KMS-11 (cell line): ENCODE measurements around the gene UGCG.
"Not testable (repeated sequence)": the region's sequence is repeated elsewhere in the genome, so short reads cannot be mapped to it uniquely, and the experiment has no call there.

Source experiments
- H2AFZ ChIP-seq: fragments of 200-600 bp; sonication (generic); 2 replicates; pipeline ENCODE4 v1.6.1; 2016; ENCODE audit warnings: antibody characterized with exemption, mixed run types, low read depth
- H3K27ac ChIP-seq: fragments of 200-600 bp; sonication (generic); 2 replicates; pipeline ENCODE4 v1.6.1; 2016; ENCODE audit warnings: mild to moderate bottlenecking, mixed run types
- H3K27me3 ChIP-seq: fragments of 200-600 bp; sonication (generic); 2 replicates; pipeline ENCODE4 v1.6.1; 2017; ENCODE audit warnings: mild to moderate bottlenecking, low read depth, mixed run types, moderate library complexity; ENCODE audit not compliant: insufficient read depth
- H3K36me3 ChIP-seq: fragments of 200-600 bp; sonication (generic); 2 replicates; pipeline ENCODE4 v1.6.1; 2017; ENCODE audit warnings: mild to moderate bottlenecking, mixed run types; ENCODE audit not compliant: insufficient read depth
- H3K4me1 ChIP-seq: fragments of 200-600 bp; sonication (generic); 2 replicates; pipeline ENCODE4 v1.6.1; 2016; ENCODE audit warnings: mild to moderate bottlenecking, low read depth, mixed run types; ENCODE audit not compliant: poor library complexity, severe bottlenecking
- H3K4me2 ChIP-seq: fragments of 200-600 bp; sonication (generic); 2 replicates; pipeline ENCODE4 v1.7.0; 2016; ENCODE audit warnings: mild to moderate bottlenecking, mixed run types
- H3K4me3 ChIP-seq: fragments of 200-600 bp; sonication (generic); IDR thresholded peaks from 2 replicates; pipeline ENCODE4 v1.6.1; 2017; ENCODE audit warnings: low read depth, low read length, mixed read lengths; ENCODE audit not compliant: insufficient read depth
- H3K79me2 ChIP-seq: fragments of 200-600 bp; sonication (generic); 2 replicates; pipeline ENCODE4 v1.6.1; 2016; ENCODE audit warnings: low read depth, mixed run types; ENCODE audit not compliant: insufficient read depth
- H3K9ac ChIP-seq: fragments of 200-600 bp; sonication (generic); 2 replicates; pipeline ENCODE4 v1.6.1; 2016; ENCODE audit warnings: mild to moderate bottlenecking, mixed run types
- H4K20me1 ChIP-seq: fragments of 200-600 bp; sonication (generic); 2 replicates; pipeline ENCODE4 v1.6.1; 2016; ENCODE audit warnings: mild to moderate bottlenecking, mixed run types; ENCODE audit not compliant: insufficient read depth
- TF ChIP-seq, protein P1 (sequence below): fragments of 200-600 bp; sonication (generic); conservative IDR thresholded peaks from 2 replicates; pipeline ENCODE4 v1.6.1; 2017; ENCODE audit warnings: low read depth, mild to moderate bottlenecking, antibody characterized with exemption, low read length, moderate library complexity, mixed read lengths

UGCG gene

DNA sequence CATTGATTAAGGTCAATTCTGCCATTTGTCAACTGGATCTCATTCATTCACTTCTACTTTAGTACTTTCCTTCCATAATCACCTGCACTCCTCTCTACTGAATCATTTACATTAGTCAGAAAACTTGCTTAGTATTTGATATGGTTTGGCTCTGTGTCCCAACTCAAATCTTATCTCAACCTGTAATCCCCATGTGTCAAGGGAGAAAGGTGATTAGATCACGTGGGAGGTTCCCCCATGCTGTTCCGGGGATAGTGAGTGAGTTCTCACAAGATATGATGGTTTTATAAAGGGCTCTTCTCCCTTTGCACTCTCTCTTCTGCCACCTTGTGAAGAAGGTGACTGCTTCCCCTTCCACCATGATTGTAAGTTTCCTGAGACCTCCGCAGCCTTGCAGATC lies 23.7 kb upstream of the UGCG start:
- H3K4me2 ChIP-seq: no peak overlapping the region
- H3K4me1 ChIP-seq: peaks cover 20% of the 10 kb centered on the region
- TF ChIP-seq, protein P1, sequence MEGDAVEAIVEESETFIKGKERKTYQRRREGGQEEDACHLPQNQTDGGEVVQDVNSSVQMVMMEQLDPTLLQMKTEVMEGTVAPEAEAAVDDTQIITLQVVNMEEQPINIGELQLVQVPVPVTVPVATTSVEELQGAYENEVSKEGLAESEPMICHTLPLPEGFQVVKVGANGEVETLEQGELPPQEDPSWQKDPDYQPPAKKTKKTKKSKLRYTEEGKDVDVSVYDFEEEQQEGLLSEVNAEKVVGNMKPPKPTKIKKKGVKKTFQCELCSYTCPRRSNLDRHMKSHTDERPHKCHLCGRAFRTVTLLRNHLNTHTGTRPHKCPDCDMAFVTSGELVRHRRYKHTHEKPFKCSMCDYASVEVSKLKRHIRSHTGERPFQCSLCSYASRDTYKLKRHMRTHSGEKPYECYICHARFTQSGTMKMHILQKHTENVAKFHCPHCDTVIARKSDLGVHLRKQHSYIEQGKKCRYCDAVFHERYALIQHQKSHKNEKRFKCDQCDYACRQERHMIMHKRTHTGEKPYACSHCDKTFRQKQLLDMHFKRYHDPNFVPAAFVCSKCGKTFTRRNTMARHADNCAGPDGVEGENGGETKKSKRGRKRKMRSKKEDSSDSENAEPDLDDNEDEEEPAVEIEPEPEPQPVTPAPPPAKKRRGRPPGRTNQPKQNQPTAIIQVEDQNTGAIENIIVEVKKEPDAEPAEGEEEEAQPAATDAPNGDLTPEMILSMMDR: no peak

DNA sequence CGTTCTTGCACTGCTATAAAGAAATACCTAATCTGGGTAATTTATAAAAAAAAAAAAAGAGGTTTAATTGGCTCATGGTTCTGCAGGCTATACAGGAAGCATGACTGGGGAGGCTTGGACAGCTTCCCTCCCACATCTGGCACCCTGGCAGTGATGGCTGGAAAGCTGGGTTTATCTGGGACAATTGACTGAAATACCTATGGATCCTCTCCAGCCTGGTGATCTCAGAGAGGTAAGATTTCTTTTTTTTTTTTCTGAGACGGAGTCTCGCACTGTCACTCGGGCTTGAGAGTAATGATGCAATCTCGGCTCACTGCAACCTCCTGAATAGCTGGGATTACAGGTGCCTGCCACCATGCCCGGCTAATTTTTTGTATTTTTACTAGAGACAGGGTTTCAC lies 22.7 kb upstream of the UGCG start:
- H3K27me3 ChIP-seq: no peaks in the 10 kb centered on the region
- H3K4me3 ChIP-seq: no peak overlapping the region
- H2AFZ ChIP-seq: no peak overlapping the region
- peaks cover 20% of the 10 kb centered on the region for H3K4me1 ChIP-seq
- H3K79me2 ChIP-seq: no peaks in the 10 kb centered on the region
- H3K9ac ChIP-seq: no peak overlapping the region
- H3K36me3 ChIP-seq: no peaks in the 10 kb centered on the region
- no peak overlapping the region for H3K27ac ChIP-seq
- H3K4me2 ChIP-seq: no peak overlapping the region
- TF ChIP-seq, protein P1: no peak
- H4K20me1 ChIP-seq: no peaks in the 10 kb centered on the region

More for the DNA sequence above, 23.7 kb upstream of the UGCG start:
- Histone ChIP-seq H3K79me2 (no peaks in the 10 kb centered on the region), H2AFZ (no peak overlapping the region), H3K9ac (no peak overlapping the region), H3K27me3 (no peaks in the 10 kb centered on the region), H3K4me3 (no peak overlapping the region), H3K27ac (no peak overlapping the region), H4K20me1 (no peaks in the 10 kb centered on the region), H3K36me3 (no peaks in the 10 kb centered on the region)

DNA sequence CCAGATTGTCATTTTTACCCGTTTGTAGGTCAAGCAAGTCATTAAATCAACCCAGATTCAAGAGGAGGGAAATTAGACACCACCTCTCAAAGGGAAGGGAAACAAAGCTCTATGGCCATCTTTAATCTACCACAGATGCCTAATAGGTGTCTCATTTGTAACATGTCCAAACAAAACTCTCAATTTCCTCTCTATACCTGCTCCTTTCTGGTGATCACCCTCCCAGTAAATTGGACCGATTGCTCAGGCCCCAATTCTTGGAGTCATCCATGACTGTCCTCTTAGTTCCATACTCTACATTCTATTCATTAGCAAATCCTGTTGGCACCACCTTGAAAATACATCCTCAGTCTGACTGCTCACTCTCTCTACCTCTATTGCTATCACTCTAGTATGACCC lies 22.1 kb upstream of the UGCG start:
- H3K27ac ChIP-seq: no peak overlapping the region
- no peaks in the 10 kb centered on the region for H4K20me1 ChIP-seq
- H2AFZ ChIP-seq: no peak overlapping the region
- H3K79me2 ChIP-seq: no peaks in the 10 kb centered on the region
- H3K4me3 ChIP-seq: no peak overlapping the region
- no peaks in the 10 kb centered on the region for H3K36me3 ChIP-seq
- no peak overlapping the region for H3K4me2 ChIP-seq
- H3K4me1 ChIP-seq: peaks cover 20% of the 10 kb centered on the region
- TF ChIP-seq, protein P1: no peak
- H3K9ac ChIP-seq: no peak overlapping the region
- no peaks in the 10 kb centered on the region for H3K27me3 ChIP-seq

DNA sequence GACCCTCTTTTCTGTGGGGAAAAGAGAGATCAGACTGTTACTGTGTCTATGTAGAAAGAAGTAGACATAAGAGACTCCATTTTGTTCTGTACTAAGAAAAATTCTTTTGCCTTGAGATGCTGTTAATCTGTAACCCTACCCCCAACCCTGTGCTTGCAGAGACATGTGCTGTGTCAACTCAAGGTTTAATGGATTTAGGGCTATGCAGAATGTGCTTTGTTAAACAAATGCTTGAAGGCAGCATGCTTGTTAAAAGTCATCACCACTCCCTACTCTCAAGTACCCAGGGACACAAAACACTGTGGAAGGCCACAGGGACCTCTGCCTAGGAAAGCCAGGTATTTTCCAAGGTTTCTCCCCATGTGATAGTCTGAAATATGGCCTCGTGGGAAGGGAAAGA lies 21.3 kb upstream of the UGCG start:
- not testable (repeated sequence) for H4K20me1 ChIP-seq, H3K9ac ChIP-seq, H3K79me2 ChIP-seq, H2AFZ ChIP-seq, H3K4me3 ChIP-seq, H3K36me3 ChIP-seq, H3K27ac ChIP-seq, H3K4me2 ChIP-seq, H3K27me3 ChIP-seq
- peaks cover 19% of the 10 kb centered on the region for H3K4me1 ChIP-seq

GRCh38 chr9:111875691-111876090 lies 20.9 kb upstream of the UGCG start:
- H3K27ac ChIP-seq, H3K79me2 ChIP-seq, H3K27me3 ChIP-seq, H2AFZ ChIP-seq, H3K36me3 ChIP-seq, H3K4me3 ChIP-seq, H4K20me1 ChIP-seq, H3K4me2 ChIP-seq, H3K9ac ChIP-seq: not testable (repeated sequence)
- H3K4me1 ChIP-seq: peaks cover 15% of the 10 kb centered on the region
